K562 (cell line): ENCODE measurements around the gene MRPL38. TPM values are rescaled to one million over a fixed set of nuclear protein-coding genes. Genes with fewer than 3 reads are reported as not detected.
A peak's percentile ranks its signal among the peaks of the same experiment; 100 is the strongest.

Experiments
- CC2D1A ChIP-seq: fragments of 450-650 bp; IDR thresholded peaks from 2 replicates; pipeline ENCODE4 v1.6.1; 2017; ENCODE audit warnings: mild to moderate bottlenecking
- COPS2 ChIP-seq: fragments of 450-650 bp; conservative IDR thresholded peaks from 2 replicates; pipeline ENCODE4 v1.6.1; 2016; ENCODE audit warnings: mild to moderate bottlenecking, moderate library complexity
- CREB1 ChIP-seq, 2 experiments: sonication (generic) in 1 of 2; formaldehyde crosslinking in 1 of 2; IDR thresholded peaks; 2 replicates each; pipeline versions ENCODE4 v1.6.1 to v1.8.0; 2012 to 2022; ENCODE audit warnings: inconsistent platforms in 1 of 2, mild to moderate bottlenecking in 1 of 2, missing genetic modification reagents in 1 of 2, moderate library complexity in 1 of 2
- E4F1 ChIP-seq: fragments of 250-450 bp; sonication (Bioruptor Pico); IDR thresholded peaks from 2 replicates; pipeline ENCODE4 v1.5.0; 2021; ENCODE audit warnings: mild to moderate bottlenecking, borderline replicate concordance
- EP300 ChIP-seq: IDR thresholded peaks from 2 replicates; pipeline ENCODE4 v1.6.1; 2012; ENCODE audit warnings: low read length, improper control_type of control experiment
- FOXA3 ChIP-seq, 2 experiments: fragments of 450-650 bp in 1 of 2; sonication (generic) in 1 of 2; formaldehyde crosslinking; IDR thresholded peaks in 1 of 2; conservative IDR thresholded peaks in 1 of 2; 2 replicates each; pipeline versions ENCODE4 v1.4.0 to v1.8.0; 2020 to 2022; ENCODE audit warnings: mild to moderate bottlenecking in 2 of 2, missing genetic modification reagents in 1 of 2
- FOXK1 ChIP-seq: sonication (generic); formaldehyde crosslinking; IDR thresholded peaks from 2 replicates; pipeline ENCODE4 v1.8.0; 2022; ENCODE audit warnings: missing genetic modification reagents, mild to moderate bottlenecking, borderline replicate concordance
- GABPA ChIP-seq: fragments of 200-800 bp; sonication (Bioruptor generic); conservative IDR thresholded peaks from 2 replicates; pipeline ENCODE4 v1.6.1; 2016; ENCODE audit warnings: low read depth, missing genetic modification characterization, missing compliant biosample characterization
- GTF2A2 ChIP-seq: IDR thresholded peaks from 2 replicates; pipeline ENCODE4 v1.6.1; 2016; ENCODE audit warnings: mild to moderate bottlenecking, missing genetic modification characterization, missing compliant biosample characterization
- HNRNPH1 ChIP-seq: fragments of 200-400 bp; formaldehyde crosslinking; optimal IDR thresholded peaks from 2 replicates; pipeline ENCODE3; 2017; ENCODE audit warnings: low read depth, mild to moderate bottlenecking, low read length, moderate library complexity
- HNRNPLL ChIP-seq: fragments of 200-400 bp; formaldehyde crosslinking; IDR thresholded peaks from 2 replicates; pipeline ENCODE4 v1.6.1; 2017; ENCODE audit warnings: low read length, low read depth, mild to moderate bottlenecking; ENCODE audit not compliant: poor library complexity, severe bottlenecking
- KDM2B ChIP-seq: fragments of 250-450 bp; sonication (Bioruptor Pico); IDR thresholded peaks from 2 replicates; pipeline ENCODE4 v1.8.0; 2021; ENCODE audit warnings: mild to moderate bottlenecking, moderate library complexity
- NR2C1 ChIP-seq, 2 experiments: fragments of 450-650 bp; IDR thresholded peaks; 2 replicates each; pipeline ENCODE4 v1.6.1; 2017; ENCODE audit warnings: mild to moderate bottlenecking in 2 of 2, antibody characterized with exemption in 1 of 2, inconsistent platforms in 1 of 2, missing compliant biosample characterization in 1 of 2, missing genetic modification characterization in 1 of 2
- STAG1 ChIP-seq: sonication (generic); formaldehyde crosslinking; IDR thresholded peaks from 2 replicates; pipeline ENCODE4 v1.5.0; 2020; ENCODE audit warnings: missing genetic modification reagents, borderline replicate concordance
- TCF3 ChIP-seq: sonication (generic); formaldehyde crosslinking; IDR thresholded peaks from 2 replicates; pipeline ENCODE4 v1.4.0; 2020; ENCODE audit warnings: mild to moderate bottlenecking, missing genetic modification reagents
- TGIF2 ChIP-seq: sonication (generic); formaldehyde crosslinking; IDR thresholded peaks from 2 replicates; pipeline ENCODE4 v1.8.1; 2022; ENCODE audit warnings: mild to moderate bottlenecking, missing genetic modification reagents, moderate library complexity
- XRCC5 ChIP-seq: fragments of 200-400 bp; formaldehyde crosslinking; IDR thresholded peaks from 2 replicates; pipeline ENCODE4 v1.6.1; 2017; ENCODE audit warnings: low read depth, mild to moderate bottlenecking, low read length
- ZBTB5 ChIP-seq: fragments of 450-650 bp; IDR thresholded peaks from 2 replicates; pipeline ENCODE4 v1.6.1; 2017; ENCODE audit warnings: antibody characterized with exemption
- ZFP30 ChIP-seq: fragments of 250-450 bp; sonication (Bioruptor Pico); IDR thresholded peaks from 2 replicates; pipeline ENCODE4 v1.8.0; 2022; ENCODE audit warnings: moderate library complexity, mild to moderate bottlenecking, inconsistent platforms, borderline replicate concordance
- ZFP36 ChIP-seq: fragments of 150-350 bp; IDR thresholded peaks from 2 replicates; pipeline ENCODE4 v1.6.1; 2018; ENCODE audit warnings: low read length, low read depth; ENCODE audit not compliant: partially characterized antibody
- ZKSCAN8 ChIP-seq: fragments of 200-800 bp; sonication (Bioruptor generic); IDR thresholded peaks from 2 replicates; pipeline ENCODE4 v1.6.1; 2016; ENCODE audit warnings: missing genetic modification characterization, missing compliant biosample characterization
- ZNF174 ChIP-seq: fragments of 250-450 bp; sonication (Bioruptor Pico); IDR thresholded peaks from 2 replicates; pipeline ENCODE4 v1.4.0; 2020; ENCODE audit warnings: mild to moderate bottlenecking
- ZNF354B ChIP-seq: fragments of 250-450 bp; sonication (Bioruptor Pico); IDR thresholded peaks from 2 replicates; pipeline ENCODE4 v1.4.0; 2020
- polyA plus RNA-seq, 8 experiments: library from polyadenylated mRNA; depleted of rRNA in 4 of 8; stranded (reverse) in 5 of 8; unstranded in 3 of 8; fragments of >200 nt; fragmentation: Nextera tagmentation in 2 of 8; fragmentation: Illumina TruSeq in 1 of 8; extraction: Ambion mirVana in 2 of 8; extraction: Trizol in 1 of 8; gene quantifications; 2 replicates each; pipeline versions ENCODE4 v1.2.1 to v1.2.3, GENCODE V29; 2011 to 2014; ENCODE audit warnings: inconsistent platforms in 1 of 8, missing spikeins in 1 of 8
- total RNA-seq, 7 experiments: library from RNA; depleted of rRNA in 6 of 7; stranded (reverse); fragments of >200 nt in 6 of 7; fragmentation: Illumina TruSeq in 2 of 7; extraction: Trizol in 2 of 7; gene quantifications; 2 replicates each; pipeline versions ENCODE4 v1.2.1 to v1.2.3, GENCODE V29; 2011 to 2021; ENCODE audit warnings: low replicate concordance in 1 of 7

MRPL38 gene
- total and polyA plus RNA-seq, 9 of the 15 experiments (the other 6 are each of a cell fraction or from before 2014, with no cell fraction given) = 4.5 to 154 (median 48.5) TPM

DNA sequence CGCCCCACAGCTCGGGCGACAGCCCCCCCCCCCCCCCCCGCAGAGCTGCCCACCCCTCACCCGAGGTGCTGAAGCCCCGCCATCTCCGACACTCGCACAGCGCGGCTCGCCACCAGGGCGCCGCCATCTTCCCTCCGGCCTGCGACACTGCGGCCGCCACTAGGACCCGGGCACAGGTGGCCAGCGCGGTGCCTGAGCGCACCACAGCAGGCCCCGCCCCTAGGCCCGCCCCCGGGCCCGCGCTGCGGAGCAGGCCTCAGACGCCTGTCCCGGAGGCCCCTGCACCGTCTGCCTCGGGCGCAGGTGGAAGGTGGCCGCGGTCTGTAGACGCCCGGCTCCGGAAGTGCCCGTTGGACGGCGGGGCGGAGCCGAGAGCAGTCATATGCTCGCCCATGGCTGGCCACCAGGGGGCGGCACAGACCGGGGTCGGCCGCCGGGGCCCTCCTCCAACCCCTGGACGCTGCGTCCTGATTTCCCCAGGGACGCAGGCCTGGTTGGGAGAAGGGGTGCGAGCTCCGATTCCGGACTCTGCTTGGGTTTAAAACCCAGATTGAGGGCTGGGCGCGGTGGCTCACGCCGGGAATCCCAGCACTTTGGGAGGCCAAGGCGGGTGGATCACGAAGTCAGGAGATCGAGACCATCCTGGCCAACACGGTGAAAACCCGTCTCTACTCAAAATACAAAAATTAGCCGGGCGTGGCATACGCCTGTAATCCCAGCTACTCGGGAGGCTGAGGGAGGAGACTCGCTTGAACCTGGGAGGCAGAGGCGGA is at the start of gene MRPL38 (continued):
- no peak for TF ChIP-seq ZNF354B
- TF ChIP-seq ZKSCAN8 (CRISPR knock-in tag) = no peak
- TF ChIP-seq CC2D1A = peak; percentile 90
- TF ChIP-seq COPS2 = no peak
- 0 out of 2 replicates have a peak, but pooled peaks have one; percentile 6 for TF ChIP-seq KDM2B (CRISPR knock-in tag)
- no peak for TF ChIP-seq ZBTB5
- TF ChIP-seq TGIF2 = peak; percentile 67; the same call in 1 of the 2 replicates
- no peak for TF ChIP-seq ZNF174 (CRISPR knock-in tag)
- no peak for TF ChIP-seq NR2C1 (IDR thresholded peaks at IDR 0.05)
- TF ChIP-seq NR2C1 (tag; IDR thresholded peaks at IDR 0.05) = no peak
- no peak for TF ChIP-seq FOXA3 (CRISPR knock-in tag; conservative IDR thresholded peaks at IDR 0.05 in 1 of 2, IDR thresholded peaks at IDR 0.05 in 1 of 2)
- TF ChIP-seq TCF3 (CRISPR knock-in tag) = peak; percentile 43
- TF ChIP-seq ZFP36 = peak; percentile 10
- TF ChIP-seq XRCC5 = peak; percentile 82
- no peak for TF ChIP-seq E4F1
- no peak for TF ChIP-seq HNRNPH1
- TF ChIP-seq GTF2A2 = no peak
- no peak for TF ChIP-seq ZFP30 (CRISPR knock-in tag)
- peak; percentile 94 for TF ChIP-seq STAG1 (CRISPR knock-in tag)
- TF ChIP-seq GABPA (tag) = peak; percentile 84
- peak; percentile 45 for TF ChIP-seq EP300
- TF ChIP-seq CREB1 (IDR thresholded peaks at IDR 0.05) = peak; percentile 54; the same call in 1 of the 2 replicates
- TF ChIP-seq CREB1 (CRISPR knock-in tag; IDR thresholded peaks at IDR 0.05) = peak; percentile 77
- peak; percentile 65; the same call in 1 of the 2 replicates for TF ChIP-seq FOXK1 (CRISPR knock-in tag)
- no peak for TF ChIP-seq HNRNPLL
